Lower leg skin (tissue), 3 donors: ENCODE data around the gene RIPK4.

Source experiments
- CTCF ChIP-seq, 3 donors: fragments of 450-650 bp; IDR thresholded peaks; one replicate each; pipeline ENCODE4 v1.5.1; 2016; ENCODE audit warnings: antibody characterized with exemption in 3 of 3, mild to moderate bottlenecking in 3 of 3, moderate library complexity in 2 of 3
- POLR2A ChIP-seq, 2 donors: fragments of 450-650 bp; IDR thresholded peaks; one replicate each; pipeline ENCODE4 v1.6.1; 2016 to 2017; ENCODE audit warnings: antibody characterized with exemption in 2 of 2, mild to moderate bottlenecking in 1 of 2, moderate library complexity in 1 of 2

- no peak for TF ChIP-seq CTCF (IDR thresholded peaks at IDR 0.05)
- TF ChIP-seq POLR2A (IDR thresholded peaks at IDR 0.05): no peak
Observed at GRCh38 chr21:41759926-41760325, 6.9 kb downstream of the RIPK4 start.
